Hepatocyte (in vitro differentiated cells): Measurements from ENCODE around the gene CCDC148. TPM values are rescaled to one million over a fixed set of nuclear protein-coding genes. Genes with fewer than 3 reads are reported as not detected.
"Not testable (repeated sequence)": the region's sequence is repeated elsewhere in the genome, so short reads cannot be mapped to it uniquely, and the experiment has no call there.

ENCODE experiments used
- DNase-seq: peaks from one replicate; pipeline ENCODE4 v3.0.0-alpha.2; 2016; ENCODE audit warnings: low spot score
- H2AFZ ChIP-seq: fragments of 200-600 bp; sonication (generic); 2 replicates; pipeline ENCODE4 v1.6.0; 2016; ENCODE audit warnings: antibody characterized with exemption, mild to moderate bottlenecking
- H3K27ac ChIP-seq: fragments of 200-600 bp; sonication (generic); 2 replicates; pipeline ENCODE4 v1.5.1; 2016; ENCODE audit warnings: mild to moderate bottlenecking
- H3K27me3 ChIP-seq: fragments of 200-600 bp; sonication (generic); 2 replicates; pipeline ENCODE4 v1.6.1; 2016
- H3K36me3 ChIP-seq: fragments of 200-600 bp; sonication (generic); replicated peaks from 2 replicates; pipeline ENCODE4 v1.5.1; 2016; ENCODE audit warnings: low read depth; ENCODE audit not compliant: insufficient read depth
- H3K4me1 ChIP-seq: fragments of 200-600 bp; sonication (generic); 2 replicates; pipeline ENCODE4 v1.5.1; 2016; ENCODE audit warnings: mild to moderate bottlenecking, moderate library complexity; ENCODE audit not compliant: insufficient read depth
- H3K4me2 ChIP-seq: fragments of 200-600 bp; sonication (generic); 2 replicates; pipeline ENCODE4 v1.6.0; 2016
- H3K4me3 ChIP-seq: fragments of 200-600 bp; sonication (generic); 2 replicates; pipeline ENCODE4 v1.5.1; 2016; ENCODE audit warnings: mild to moderate bottlenecking
- H3K79me2 ChIP-seq: fragments of 200-600 bp; sonication (generic); 2 replicates; pipeline ENCODE4 v1.6.0; 2017; ENCODE audit warnings: mild to moderate bottlenecking
- H3K9me2 ChIP-seq: fragments of 200-600 bp; sonication (generic); replicated peaks from 2 replicates; pipeline ENCODE4 v1.6.0; 2017; ENCODE audit warnings: mild to moderate bottlenecking; ENCODE audit not compliant: insufficient read depth
- H3K9me3 ChIP-seq: fragments of 200-600 bp; sonication (generic); 2 replicates; pipeline ENCODE4 v1.5.1; 2016; ENCODE audit warnings: low read depth, mild to moderate bottlenecking
- H4K20me1 ChIP-seq: fragments of 200-600 bp; sonication (generic); 2 replicates; pipeline ENCODE4 v1.6.0; 2016; ENCODE audit warnings: mild to moderate bottlenecking; ENCODE audit not compliant: insufficient read depth, poor library complexity, severe bottlenecking
- EZH2 ChIP-seq: fragments of 200-600 bp; sonication (generic); IDR thresholded peaks from 2 replicates; pipeline ENCODE4 v1.6.1; 2016; ENCODE audit warnings: antibody characterized with exemption, mild to moderate bottlenecking, borderline replicate concordance
- EZH2phosphoT487 ChIP-seq: fragments of 200-600 bp; sonication (generic); IDR thresholded peaks from one replicate; pipeline ENCODE4 v1.6.1; 2018; ENCODE audit warnings: antibody characterized with exemption, mild to moderate bottlenecking, low read depth, moderate library complexity; ENCODE audit not compliant: unreplicated experiment, severe bottlenecking
- WGBS: methylation state at CpG from one replicate; pipeline ENCODE4 v1.1.6; 2016; ENCODE audit warnings: low lambda C conversion rate; ENCODE audit errors: missing lambda C conversion rate; 5-methylcytosine and 5-hydroxymethylcytosine counted together
- polyA plus RNA-seq: library from polyadenylated mRNA; unstranded; fragments of >200 nt; fragmentation: Nextera tagmentation; extraction: Ambion mirVana; gene quantifications from 2 replicates; pipeline ENCODE4 v1.2.1, GENCODE V29; 2016
- total RNA-seq: library from RNA; depleted of rRNA; stranded (reverse); fragments of >200 nt; gene quantifications from 2 replicates; pipeline ENCODE4 v1.2.3, GENCODE V29; 2014
- TF ChIP-seq, protein P1 (sequence below): fragments of 200-600 bp; sonication (generic); IDR thresholded peaks from 2 replicates; pipeline ENCODE4 v1.5.1; 2016; ENCODE audit warnings: antibody characterized with exemption, mild to moderate bottlenecking; ENCODE audit not compliant: poor library complexity

The CCDC148 gene
- total and polyA plus RNA-seq, 2 experiments from 2014 or later, result 0.62 to 2.2 TPM

DNA sequence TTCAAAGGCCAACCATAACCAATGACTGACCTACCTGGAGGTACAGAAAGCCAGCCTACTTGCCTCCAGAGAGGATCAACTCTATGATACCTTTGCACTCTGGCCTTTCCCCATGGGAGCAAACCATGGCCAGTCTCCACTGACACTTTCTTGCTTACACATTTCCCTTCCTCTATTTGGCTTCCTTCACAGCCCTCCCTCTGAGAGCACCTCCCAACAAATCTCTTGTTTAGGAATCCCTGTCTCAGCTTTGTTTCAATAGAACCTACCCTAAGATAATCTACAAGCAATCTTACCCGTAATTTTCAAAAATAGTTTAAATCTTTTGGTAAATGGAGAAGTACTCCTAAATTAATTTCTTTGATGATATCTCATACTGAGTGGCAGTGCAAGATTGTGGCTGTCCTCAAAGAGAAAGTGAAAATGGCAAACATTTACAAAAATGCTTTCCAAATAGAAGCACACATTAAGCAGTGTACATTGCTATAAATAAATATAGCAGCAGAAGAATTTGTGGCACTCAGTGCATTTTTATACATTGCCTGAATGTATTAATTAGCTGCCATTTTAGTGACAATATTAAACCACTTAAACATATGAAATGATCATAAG lies 140.6 kb downstream of the CCDC148 start:
- no peak for DNase-seq
- H3K79me2 ChIP-seq, result no peaks in the 10 kb centered on the region
- H3K4me1 ChIP-seq, result no peaks in the 10 kb centered on the region
- no peaks in the 10 kb centered on the region for H3K9me3 ChIP-seq
- H3K27ac ChIP-seq, result no peak overlapping the region
- TF ChIP-seq, protein P1, sequence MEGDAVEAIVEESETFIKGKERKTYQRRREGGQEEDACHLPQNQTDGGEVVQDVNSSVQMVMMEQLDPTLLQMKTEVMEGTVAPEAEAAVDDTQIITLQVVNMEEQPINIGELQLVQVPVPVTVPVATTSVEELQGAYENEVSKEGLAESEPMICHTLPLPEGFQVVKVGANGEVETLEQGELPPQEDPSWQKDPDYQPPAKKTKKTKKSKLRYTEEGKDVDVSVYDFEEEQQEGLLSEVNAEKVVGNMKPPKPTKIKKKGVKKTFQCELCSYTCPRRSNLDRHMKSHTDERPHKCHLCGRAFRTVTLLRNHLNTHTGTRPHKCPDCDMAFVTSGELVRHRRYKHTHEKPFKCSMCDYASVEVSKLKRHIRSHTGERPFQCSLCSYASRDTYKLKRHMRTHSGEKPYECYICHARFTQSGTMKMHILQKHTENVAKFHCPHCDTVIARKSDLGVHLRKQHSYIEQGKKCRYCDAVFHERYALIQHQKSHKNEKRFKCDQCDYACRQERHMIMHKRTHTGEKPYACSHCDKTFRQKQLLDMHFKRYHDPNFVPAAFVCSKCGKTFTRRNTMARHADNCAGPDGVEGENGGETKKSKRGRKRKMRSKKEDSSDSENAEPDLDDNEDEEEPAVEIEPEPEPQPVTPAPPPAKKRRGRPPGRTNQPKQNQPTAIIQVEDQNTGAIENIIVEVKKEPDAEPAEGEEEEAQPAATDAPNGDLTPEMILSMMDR, result no peak
- TF ChIP-seq EZH2, result no peak
- TF ChIP-seq EZH2phosphoT487, result no peak
- no peaks in the 10 kb centered on the region for H3K27me3 ChIP-seq
- H3K9me2 ChIP-seq, result no peaks in the 10 kb centered on the region
- H3K4me3 ChIP-seq, result no peak overlapping the region
- no peak overlapping the region for H2AFZ ChIP-seq
- H3K36me3 ChIP-seq, result no peaks in the 10 kb centered on the region
- H4K20me1 ChIP-seq, result no peaks in the 10 kb centered on the region
- no peak overlapping the region for H3K4me2 ChIP-seq
- 74% methylated on average over 1 of the region's 1 CpG for WGBS

GRCh38 chr2:158315000-158315399 lies 141.6 kb downstream of the CCDC148 start:
- Histone ChIP-seq H3K79me2 (no peaks in the 10 kb centered on the region), H3K4me3 (no peak overlapping the region), H3K9me3 (no peaks in the 10 kb centered on the region), H4K20me1 (no peaks in the 10 kb centered on the region), H3K9me2 (no peaks in the 10 kb centered on the region), H3K4me2 (no peak overlapping the region), H2AFZ (no peak overlapping the region), H3K27ac (no peak overlapping the region), H3K4me1 (no peaks in the 10 kb centered on the region), H3K27me3 (no peaks in the 10 kb centered on the region), H3K36me3 (no peaks in the 10 kb centered on the region)
- DNase-seq, result no peak
- TF ChIP-seq, protein P1, result no peak
- TF ChIP-seq EZH2phosphoT487 (no peak), EZH2 (no peak)
- 60% methylated on average over 1 of the region's 1 CpG for WGBS

- Histone ChIP-seq H3K36me3 (no peaks in the 10 kb centered on the region), H3K4me2 (no peak overlapping the region), H3K9me3 (no peaks in the 10 kb centered on the region), H3K4me3 (no peak overlapping the region), H3K79me2 (no peaks in the 10 kb centered on the region), H3K27me3 (no peaks in the 10 kb centered on the region), H4K20me1 (no peaks in the 10 kb centered on the region), H3K9me2 (no peaks in the 10 kb centered on the region), H2AFZ (no peak overlapping the region), H3K4me1 (no peaks in the 10 kb centered on the region), H3K27ac (no peak overlapping the region)
- TF ChIP-seq, protein P1, result no peak
- TF ChIP-seq EZH2 (no peak), EZH2phosphoT487 (no peak)
- WGBS, result 84% methylated on average over 2 of the region's 2 CpGs
- DNase-seq, result no peak
These were observed 142.8 kb downstream of the CCDC148 start for GRCh38 chr2:158313734-158314133.

- TF ChIP-seq EZH2 (no peak), EZH2phosphoT487 (no peak)
- TF ChIP-seq, protein P1, result no peak
- no peak overlapping the region for H3K4me2 ChIP-seq
- no peaks in the 10 kb centered on the region for H3K9me3 ChIP-seq
- H3K79me2 ChIP-seq, result no peaks in the 10 kb centered on the region
- H3K4me1 ChIP-seq, result no peaks in the 10 kb centered on the region
- H3K4me3 ChIP-seq, result no peak overlapping the region
- H4K20me1 ChIP-seq, result no peaks in the 10 kb centered on the region
- no peaks in the 10 kb centered on the region for H3K27me3 ChIP-seq
- WGBS, result 95% methylated on average over 1 of the region's 1 CpG
- H3K36me3 ChIP-seq, result no peaks in the 10 kb centered on the region
- H3K9me2 ChIP-seq, result no peaks in the 10 kb centered on the region
- H3K27ac ChIP-seq, result no peak overlapping the region
- no peak overlapping the region for H2AFZ ChIP-seq
- DNase-seq, result no peak
These were observed 143.6 kb downstream of the CCDC148 start for GRCh38 chr2:158312981-158313380.

DNA sequence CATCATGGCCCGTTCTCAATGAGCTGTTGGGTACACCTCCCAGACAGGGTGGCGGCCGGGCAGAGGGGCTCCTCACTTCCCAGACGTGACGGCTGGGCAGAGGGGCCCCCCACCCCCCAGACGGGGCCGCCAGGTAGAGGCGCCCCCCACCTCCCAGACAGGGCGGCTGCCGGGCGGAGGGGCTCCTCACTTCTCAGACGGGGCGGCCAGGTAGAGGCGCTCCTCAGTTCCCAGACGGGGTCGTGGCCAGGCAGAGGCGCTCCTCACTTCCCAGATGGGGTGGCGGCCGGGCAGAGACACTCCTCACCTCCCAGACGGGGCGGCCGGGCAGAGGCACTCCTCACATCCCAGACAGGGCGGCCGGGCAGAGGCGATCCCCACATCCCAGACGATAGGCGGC lies 146.1 kb downstream of the CCDC148 start:
- H2AFZ ChIP-seq, H4K20me1 ChIP-seq, H3K27me3 ChIP-seq, H3K4me3 ChIP-seq, H3K36me3 ChIP-seq, H3K9me3 ChIP-seq, DNase-seq, H3K79me2 ChIP-seq, H3K27ac ChIP-seq, H3K9me2 ChIP-seq, H3K4me1 ChIP-seq, H3K4me2 ChIP-seq: not testable (repeated sequence)
- 100% methylated on average over 6 of the region's 27 CpGs for WGBS
